Measurements from ENCODE around the gene CATSPERZ. TPM values are rescaled to one million over a fixed set of nuclear protein-coding genes. Genes with fewer than 3 reads are reported as not detected.

Gene CATSPERZ
- total and polyA plus RNA-seq, 2 of the 8 experiments (the other 6 are each of a cell fraction or from before 2014, with no cell fraction given) = 0.77 TPM; not detected in 1

- TF ChIP-seq CHD1 (IDR thresholded peaks at IDR 0.05; ENCODE audit: low read depth, low read length) (no peak), EP300 (IDR thresholded peaks at IDR 0.05; ENCODE audit: borderline replicate concordance in 1 of 2, low read depth in 2 of 2, low read length in 2 of 2) (no peak), FOSL1 (IDR thresholded peaks at IDR 0.05; ENCODE audit: insufficient read depth, low read depth, low read length) (no peak), HDAC2 (IDR thresholded peaks at IDR 0.05; ENCODE audit: borderline replicate concordance in 1 of 2, low read depth in 2 of 2, low read length in 2 of 2) (no peak), SIRT6 (IDR thresholded peaks at IDR 0.05; ENCODE audit: low read length) (no peak), SIN3A (conservative IDR thresholded peaks at IDR 0.05 in 1 of 2, IDR thresholded peaks at IDR 0.05 in 1 of 2; ENCODE audit: low read depth in 1 of 2, low read length in 2 of 2) (no peak), GABPA (IDR thresholded peaks at IDR 0.05; ENCODE audit: borderline replicate concordance, insufficient read depth, low read length) (no peak), PHF8 (conservative IDR thresholded peaks at IDR 0.05; ENCODE audit: low read depth, low read length) (no peak), POU5F1 (IDR thresholded peaks at IDR 0.05; ENCODE audit: low read depth, low read length) (no peak)
Measured at GRCh38 chr11:64349025-64349387, 48.8 kb downstream of the CATSPERZ start (continued).
